H7 (cell line): ENCODE measurements around the gene SRGAP2C. TPM values are rescaled to one million over a fixed set of nuclear protein-coding genes. Genes with fewer than 3 reads are reported as not detected.
A peak's percentile ranks its signal among the peaks of the same experiment; 100 is the strongest.
"Not testable (repeated sequence)": the region's sequence is repeated elsewhere in the genome, so short reads cannot be mapped to it uniquely, and the experiment has no call there.

Experiments used
- DNase-seq: peaks from one replicate; pipeline ENCODE4 v3.0.0; 2012
- H3K27me3 ChIP-seq: 2 replicates; pipeline ENCODE4 v1.6.0; 2011; ENCODE audit warnings: mild to moderate bottlenecking, low read length; ENCODE audit not compliant: control insufficient read depth, insufficient read depth
- H3K36me3 ChIP-seq: replicated peaks from 2 replicates; pipeline ENCODE4 v1.5.1; 2011; ENCODE audit warnings: low read length; ENCODE audit not compliant: control insufficient read depth, insufficient read depth
- H3K4me3 ChIP-seq: 2 replicates; pipeline ENCODE4 v1.5.1; 2011; ENCODE audit warnings: low read depth, mild to moderate bottlenecking, control low read depth, low read length, moderate library complexity; ENCODE audit not compliant: insufficient read depth
- total RNA-seq: library from RNA; depleted of rRNA; stranded (reverse); fragments of >200 nt; shearing (Covaris generic); gene quantifications from 2 replicates; pipeline ENCODE4 v1.2.3, GENCODE V29; 2014; rRNA removed

The SRGAP2C gene
- total RNA-seq: 36.7 and 44.1 TPM in 2 replicates

GRCh38 chr1:121184290-121185127 is at the start of gene SRGAP2C, which contains the start of gene FAM72B:
Gene SRGAP2C (plus strand): TSS chr1:121184975. CDS start chr1:121187447, 2,472 bp downstream.
Gene FAM72B (minus strand): TSS chr1:121184340. CDS start chr1:121183489, 851 bp downstream.
- H3K4me3 ChIP-seq: peak within 1 kb of the TSS; percentile 41
- not testable (repeated sequence) for H3K27me3 ChIP-seq, DNase-seq, H3K36me3 ChIP-seq

- DNase-seq, H3K36me3 ChIP-seq, H3K4me3 ChIP-seq, H3K27me3 ChIP-seq: not testable (repeated sequence)
Observed at GRCh38 chr1:121140393-121140792, 44.4 kb upstream of the SRGAP2C start.

- not testable (repeated sequence) for H3K27me3 ChIP-seq
Observed at GRCh38 chr1:121148489-121149190, 36.1 kb upstream of the SRGAP2C start.

GRCh38 chr1:121151294-121151693 is 33.5 kb upstream of the SRGAP2C start:
- H3K27me3 ChIP-seq, H3K4me3 ChIP-seq, H3K36me3 ChIP-seq, DNase-seq: not testable (repeated sequence)

More at GRCh38 chr1:121148489-121149190, 36.1 kb upstream of the SRGAP2C start:
- not testable (repeated sequence) for DNase-seq, H3K4me3 ChIP-seq, H3K36me3 ChIP-seq

- DNase-seq, H3K27me3 ChIP-seq, H3K36me3 ChIP-seq, H3K4me3 ChIP-seq: not testable (repeated sequence)
Observed at GRCh38 chr1:121152788-121153187, 32.0 kb upstream of the SRGAP2C start.

- not testable (repeated sequence) for H3K27me3 ChIP-seq, H3K36me3 ChIP-seq, H3K4me3 ChIP-seq
Observed at GRCh38 chr1:121154811-121155210, 30.0 kb upstream of the SRGAP2C start.

GRCh38 chr1:121155671-121156358 is 29.0 kb upstream of the SRGAP2C start:
- not testable (repeated sequence) for H3K36me3 ChIP-seq, DNase-seq, H3K27me3 ChIP-seq, H3K4me3 ChIP-seq

More at GRCh38 chr1:121154811-121155210, 30.0 kb upstream of the SRGAP2C start:
- DNase-seq: not testable (repeated sequence)

- not testable (repeated sequence) for H3K27me3 ChIP-seq, H3K36me3 ChIP-seq, DNase-seq, H3K4me3 ChIP-seq
Observed at GRCh38 chr1:121156958-121157603, 27.7 kb upstream of the SRGAP2C start.

GRCh38 chr1:121157609-121158008 is 27.2 kb upstream of the SRGAP2C start:
- H3K27me3 ChIP-seq, H3K4me3 ChIP-seq, H3K36me3 ChIP-seq, DNase-seq: not testable (repeated sequence)

GRCh38 chr1:121160118-121160517 is 24.7 kb upstream of the SRGAP2C start:
- H3K36me3 ChIP-seq, H3K27me3 ChIP-seq, H3K4me3 ChIP-seq, DNase-seq: not testable (repeated sequence)

GRCh38 chr1:121161199-121161901 is 23.4 kb upstream of the SRGAP2C start:
- not testable (repeated sequence) for H3K36me3 ChIP-seq, H3K27me3 ChIP-seq, H3K4me3 ChIP-seq, DNase-seq

- not testable (repeated sequence) for DNase-seq, H3K36me3 ChIP-seq, H3K4me3 ChIP-seq, H3K27me3 ChIP-seq
Observed at GRCh38 chr1:121163850-121164757, 20.7 kb upstream of the SRGAP2C start.

GRCh38 chr1:121165296-121165695 is 19.5 kb upstream of the SRGAP2C start:
- H3K36me3 ChIP-seq, DNase-seq, H3K4me3 ChIP-seq, H3K27me3 ChIP-seq: not testable (repeated sequence)
